Stimulated activated CD4-positive, alpha-beta T cell treated with anti-CD3 and anti-CD28 coated beads, TNF-alpha, amount 100 ng/mL, for 48 hours (primary cell): ENCODE results near the gene PPFIA2.

Source experiments
- DNase-seq, 3 donors: peaks; one replicate each; pipeline ENCODE4 v3.0.0-alpha.2; 2020; ENCODE audit warnings: low read depth in 3 of 3

The PPFIA2 gene

GRCh38 chr12:81450920-81451739, 308.0 kb downstream of the PPFIA2 start:
- DNase-seq: no peak

- no peak for DNase-seq
Measured at GRCh38 chr12:81441629-81442028, 317.5 kb downstream of the PPFIA2 start.

DNA sequence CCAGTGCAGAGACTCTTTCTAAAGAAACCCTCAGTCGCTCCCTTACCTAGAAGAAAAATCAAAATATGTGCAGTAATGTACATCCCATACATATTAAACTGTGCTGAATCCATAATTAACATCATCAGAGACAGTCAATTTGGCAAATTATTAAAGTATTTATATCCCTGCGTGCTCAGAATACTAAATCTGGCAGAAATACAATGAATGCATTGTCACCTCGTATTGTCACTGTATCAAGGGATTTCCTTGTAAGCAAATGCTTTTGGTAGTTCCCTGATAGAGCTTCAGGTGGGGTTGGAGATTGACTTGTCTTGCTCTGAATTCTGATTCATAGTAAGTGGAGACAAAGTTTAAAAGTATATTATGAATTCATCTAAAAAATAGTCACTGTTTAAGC, 319.1 kb downstream of the PPFIA2 start:
- no peak for DNase-seq

DNA sequence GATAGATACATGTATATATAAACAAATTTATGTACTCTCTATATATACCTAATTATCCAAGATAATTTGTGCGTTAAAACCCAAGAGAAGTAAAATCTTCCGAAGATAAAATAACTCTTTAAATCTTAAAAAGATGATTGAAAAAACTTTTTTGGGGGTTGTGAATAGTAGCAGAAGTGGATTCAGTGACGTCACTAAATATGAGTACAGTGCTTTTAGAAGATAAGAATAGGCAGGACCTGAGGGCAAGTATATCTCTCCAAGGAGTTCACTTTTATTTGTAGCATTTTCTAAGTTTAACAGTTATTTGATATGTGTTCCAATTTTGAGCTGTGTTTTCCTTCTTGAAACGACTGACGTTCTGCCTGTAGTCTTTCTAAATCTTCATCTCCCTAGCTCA, 319.8 kb downstream of the PPFIA2 start:
- no peak for DNase-seq

DNA sequence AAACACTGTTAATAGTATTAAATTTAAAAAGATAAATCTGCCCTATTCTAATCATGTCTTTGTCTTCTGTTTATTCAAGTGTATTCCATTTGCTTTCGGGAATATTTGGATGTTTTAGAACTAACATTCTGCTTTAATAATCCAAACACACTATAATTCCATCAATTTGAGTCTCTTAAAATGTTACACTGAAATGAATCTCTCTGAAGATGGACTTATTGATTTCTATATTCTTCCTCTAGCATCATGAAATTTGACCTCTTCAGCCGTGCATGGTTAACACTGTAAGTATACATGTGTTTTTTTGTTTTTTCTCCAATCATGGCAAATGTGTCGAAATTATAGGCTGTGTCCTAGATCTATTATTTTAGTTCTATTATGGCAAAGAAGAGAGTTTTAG, 342.1 kb downstream of the PPFIA2 start:
- no peak for DNase-seq

- no peak for DNase-seq
Measured at GRCh38 chr12:81416571-81416970, 342.6 kb downstream of the PPFIA2 start.

- DNase-seq: no peak
Measured at GRCh38 chr12:81414441-81414840, 344.7 kb downstream of the PPFIA2 start.

DNA sequence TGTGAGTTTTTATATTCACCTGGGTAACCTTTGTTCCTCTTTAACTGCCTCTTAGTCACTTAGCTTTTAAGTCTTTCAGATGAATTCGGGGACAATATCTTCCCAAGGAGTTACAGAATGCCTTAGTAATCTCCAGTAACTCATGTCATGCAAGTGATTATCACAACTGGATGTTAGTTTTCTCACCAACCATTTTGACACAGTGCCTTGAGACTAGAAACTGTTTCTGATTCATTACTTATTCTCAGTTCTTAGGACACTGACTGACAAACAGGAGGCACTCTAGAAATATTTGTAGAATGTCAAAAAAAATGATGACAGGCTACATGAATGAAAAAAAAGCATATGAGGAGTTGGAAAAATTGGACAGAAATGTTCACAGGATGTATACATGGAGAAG, 346.2 kb downstream of the PPFIA2 start:
- no peak for DNase-seq

DNA sequence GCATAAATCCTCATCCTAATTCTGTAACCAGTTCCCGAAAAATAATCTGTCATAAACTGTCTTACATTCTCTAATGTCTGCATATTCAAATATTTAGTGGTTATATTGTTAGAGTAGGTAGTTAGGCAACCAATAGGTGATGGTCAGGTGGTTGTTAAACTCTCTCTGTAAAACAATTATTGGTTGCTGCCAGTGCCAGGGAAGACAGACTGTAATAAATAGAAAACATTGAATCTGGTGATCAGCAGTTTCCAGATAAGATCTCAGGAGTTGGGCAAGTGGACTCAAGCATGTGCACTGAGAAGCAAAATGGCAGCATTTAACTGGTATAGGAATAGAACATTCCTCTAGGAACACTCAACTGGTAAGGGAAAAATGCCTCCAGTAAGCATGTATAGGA, 355.8 kb downstream of the PPFIA2 start:
- DNase-seq: no peak

GRCh38 chr12:81401241-81401640, 357.9 kb downstream of the PPFIA2 start:
- no peak for DNase-seq

GRCh38 chr12:81400024-81400423, 359.1 kb downstream of the PPFIA2 start:
- no peak for DNase-seq

GRCh38 chr12:81395431-81395830, 363.7 kb downstream of the PPFIA2 start:
- DNase-seq: no peak

GRCh38 chr12:81389550-81390099, 369.5 kb downstream of the PPFIA2 start:
- DNase-seq: no peak

- no peak for DNase-seq
Measured at GRCh38 chr12:81386101-81386500, 373.0 kb downstream of the PPFIA2 start.

DNA sequence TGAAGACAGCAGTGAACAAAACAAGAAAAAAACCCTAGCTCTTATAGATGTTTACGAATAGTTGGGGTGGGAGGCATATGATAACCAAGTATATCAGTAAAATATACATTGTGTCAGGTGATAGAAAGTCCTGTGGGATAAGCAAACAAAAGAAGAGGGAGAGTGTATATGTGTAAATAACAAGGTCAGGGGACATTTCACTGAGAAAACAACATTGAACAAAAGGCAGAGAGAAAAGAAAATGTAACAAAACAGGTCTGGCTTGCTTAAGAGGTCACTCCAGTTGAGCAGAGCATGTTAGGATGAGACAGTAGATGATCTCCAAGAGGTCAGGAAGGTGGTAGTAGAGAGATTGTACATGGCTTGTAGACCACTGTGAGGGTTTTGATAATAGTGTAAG, 377.2 kb downstream of the PPFIA2 start:
- DNase-seq: no peak

DNA sequence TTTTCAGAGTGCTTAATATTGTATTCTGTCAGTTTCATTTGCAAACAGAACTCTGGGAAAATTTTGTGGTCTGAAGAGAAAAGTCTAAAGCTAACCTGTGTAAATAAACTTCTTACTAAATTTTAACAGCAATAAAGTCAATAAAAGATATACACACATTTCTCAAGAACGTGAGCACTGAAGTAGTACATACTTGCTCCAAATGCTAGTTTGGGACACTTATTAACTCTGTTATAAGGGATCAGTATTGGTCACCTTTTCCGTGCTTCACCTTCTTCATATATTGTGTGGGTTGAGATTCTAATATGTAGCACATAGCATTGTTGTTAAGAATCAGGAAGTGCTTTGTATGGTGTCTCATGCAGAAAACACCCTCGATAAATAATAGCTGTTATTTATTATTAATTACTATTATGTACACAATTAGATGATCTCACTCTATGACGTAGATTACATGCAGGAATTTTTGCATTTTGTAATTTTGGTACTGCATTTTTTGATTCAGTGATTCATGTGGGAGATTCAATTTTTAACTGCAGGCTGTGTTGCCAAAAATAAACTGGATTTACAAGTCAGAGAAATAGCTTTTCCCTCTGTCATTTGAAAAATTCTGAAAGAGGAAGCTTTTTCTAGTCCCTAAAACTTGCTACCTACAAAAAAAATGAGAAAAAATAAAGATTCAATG, 380.4 kb downstream of the PPFIA2 start:
- DNase-seq: no peak

GRCh38 chr12:81377771-81378170, 381.4 kb downstream of the PPFIA2 start:
- DNase-seq: no peak

DNA sequence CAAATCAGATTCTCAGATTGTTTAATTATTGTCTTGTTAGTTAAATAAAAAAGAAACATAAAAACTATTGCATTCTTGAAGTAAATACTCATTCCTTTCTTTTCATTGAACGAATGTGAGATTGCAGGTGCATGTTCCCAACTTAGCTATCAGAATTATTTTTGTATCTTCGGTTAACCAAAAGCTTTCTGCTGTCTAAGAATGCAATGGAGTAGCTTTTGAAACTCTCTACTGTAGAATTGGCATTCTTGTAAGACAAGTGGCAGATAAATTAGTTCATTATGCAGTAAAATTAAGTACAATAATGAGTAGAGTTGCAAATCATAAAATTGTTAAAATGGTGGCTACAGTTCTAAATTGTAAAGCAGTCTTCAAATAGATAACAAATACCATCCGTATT, 383.2 kb downstream of the PPFIA2 start:
- no peak for DNase-seq

DNA sequence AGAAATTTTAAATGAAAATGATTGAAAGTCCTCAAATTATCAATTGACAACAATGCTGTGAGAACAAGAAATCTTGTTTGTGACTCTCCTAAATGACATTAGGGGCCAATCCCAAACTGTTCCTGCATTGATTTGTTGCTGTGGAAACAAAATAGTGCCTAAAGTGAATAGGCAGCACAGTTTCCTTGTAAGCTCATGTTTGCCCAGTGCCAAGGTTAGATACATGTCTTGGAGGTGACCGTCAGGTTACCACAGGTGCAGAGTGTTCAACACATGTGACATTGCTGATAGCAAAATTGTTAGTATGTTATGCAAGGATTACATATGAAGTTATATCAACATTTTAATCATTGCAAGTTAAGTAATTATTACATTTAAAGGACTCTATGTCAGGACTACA, 388.7 kb downstream of the PPFIA2 start:
- no peak for DNase-seq

DNA sequence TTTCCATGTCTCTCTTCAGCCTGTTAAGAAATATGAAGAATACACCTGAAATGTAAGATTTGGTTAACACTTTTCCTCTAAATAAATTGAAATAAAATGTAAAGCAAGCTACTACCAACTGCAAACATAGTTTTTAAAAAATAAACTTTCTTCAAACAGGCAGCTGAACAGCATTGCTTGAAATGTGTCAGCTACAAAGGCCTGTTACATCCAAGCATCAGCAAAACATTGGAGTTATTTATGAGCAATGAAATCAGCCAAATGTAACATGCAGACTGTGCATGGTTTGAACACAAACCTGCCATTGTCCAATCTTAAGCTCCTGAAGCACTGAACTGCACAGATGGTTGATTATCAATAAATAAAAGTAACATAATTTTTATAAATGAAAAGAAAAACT, 390.0 kb downstream of the PPFIA2 start:
- DNase-seq: no peak

GRCh38 chr12:81365284-81365683, 393.9 kb downstream of the PPFIA2 start:
- no peak for DNase-seq

- no peak for DNase-seq
Measured at GRCh38 chr12:81360916-81361315, 398.2 kb downstream of the PPFIA2 start.

DNA sequence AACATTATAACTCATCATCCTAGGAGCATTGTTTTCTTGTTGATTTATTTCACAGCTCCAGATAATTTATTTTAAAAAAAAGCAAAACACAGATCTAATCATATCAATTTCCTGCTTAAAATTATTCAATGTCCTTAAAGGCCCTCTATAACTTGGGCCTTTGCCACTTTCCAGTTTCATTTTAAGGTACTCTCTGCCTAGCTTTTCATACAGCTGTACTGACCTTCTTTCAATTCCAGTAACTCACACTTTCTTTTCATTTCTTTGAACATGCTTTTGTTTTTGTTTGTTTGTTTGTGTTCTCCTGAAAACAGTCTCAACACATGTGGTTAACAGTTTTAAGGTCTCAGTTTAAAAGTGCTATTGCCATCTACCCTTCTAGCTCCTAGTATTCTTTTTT, 399.4 kb downstream of the PPFIA2 start:
- DNase-seq: no peak
